Measurements from ENCODE around the gene ZMYND8. TPM values are rescaled to one million over a fixed set of nuclear protein-coding genes. Genes with fewer than 3 reads are reported as not detected.

ZMYND8 gene
- total RNA-seq, 1 donor, result 18.8 TPM

- Histone ChIP-seq H4K20me1 (ENCODE audit: insufficient read depth, low read length) (no peaks in the 10 kb centered on the region), H3K79me2 (ENCODE audit: insufficient read depth, low read length) (no peaks in the 10 kb centered on the region), H3K4me3 (ENCODE audit: insufficient read depth, low read length) (no peak overlapping the region), H3K4me1 (ENCODE audit: insufficient read depth, low read length) (no peaks in the 10 kb centered on the region), H3K36me3 (ENCODE audit: insufficient read depth, low read length) (no peaks in the 10 kb centered on the region), H2AFZ (ENCODE audit: low read length) (no peak overlapping the region), H3K9me3 (ENCODE audit: low read depth, low read length) (no peaks in the 10 kb centered on the region), H3K27me3 (ENCODE audit: insufficient read depth, low read length) (no peaks in the 10 kb centered on the region), H3K27ac (ENCODE audit: low read depth, low read length) (no peak overlapping the region), H3K4me2 (ENCODE audit: insufficient read depth, low read length) (no peak overlapping the region)
- no peak for DNase-seq (ENCODE audit: insufficient read length, low spot score, missing footprints)
- TF ChIP-seq CTCF (IDR thresholded peaks at IDR 0.05; ENCODE audit: extremely low read depth, low read depth, low read length), result no peak
These were observed 195.5 kb downstream of the ZMYND8 start for GRCh38 chr20:47160992-47161391.

DNA sequence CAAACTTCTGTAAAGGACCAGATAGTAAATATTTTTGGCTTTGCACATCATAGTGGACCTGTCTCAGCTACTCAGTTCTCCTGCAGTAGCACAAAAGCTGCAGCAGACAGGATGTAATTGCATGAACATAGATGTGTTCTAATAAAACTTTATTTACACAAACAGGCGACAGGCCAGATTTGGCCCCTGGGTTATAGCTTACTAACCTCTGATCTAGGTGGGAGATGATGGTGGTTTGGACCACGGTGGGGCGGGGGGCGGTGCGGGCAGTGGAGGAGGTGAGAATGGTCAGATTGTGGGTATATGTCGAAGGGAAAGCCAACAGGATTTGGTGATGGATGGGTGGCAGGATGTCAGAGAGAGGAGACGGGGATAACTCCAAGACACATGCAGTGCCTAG is 196.3 kb downstream of the ZMYND8 start:
- no peak overlapping the region for H3K27ac ChIP-seq (ENCODE audit: low read depth, low read length)
- H4K20me1 ChIP-seq (ENCODE audit: insufficient read depth, low read length), result no peaks in the 10 kb centered on the region
- no peaks in the 10 kb centered on the region for H3K4me1 ChIP-seq (ENCODE audit: insufficient read depth, low read length)
- no peaks in the 10 kb centered on the region for H3K36me3 ChIP-seq (ENCODE audit: insufficient read depth, low read length)
- no peak for TF ChIP-seq CTCF (IDR thresholded peaks at IDR 0.05; ENCODE audit: extremely low read depth, low read depth, low read length)
- H3K27me3 ChIP-seq (ENCODE audit: insufficient read depth, low read length), result no peaks in the 10 kb centered on the region
- no peaks in the 10 kb centered on the region for H3K9me3 ChIP-seq (ENCODE audit: low read depth, low read length)
- H3K4me3 ChIP-seq (ENCODE audit: insufficient read depth, low read length), result no peak overlapping the region
- H3K4me2 ChIP-seq (ENCODE audit: insufficient read depth, low read length), result no peak overlapping the region
- no peaks in the 10 kb centered on the region for H3K79me2 ChIP-seq (ENCODE audit: insufficient read depth, low read length)
- no peak for DNase-seq (ENCODE audit: insufficient read length, low spot score, missing footprints)
- no peak overlapping the region for H2AFZ ChIP-seq (ENCODE audit: low read length)

Small RNAs within 50 kb of the gene (small RNA-seq; reads per million reads assigned to genes)
- 4.7 reads per million, percentile 86 among the genes with 10 or more reads in this experiment for gene MIR3616

Other genes with a start within 250 kb of the ZMYND8 start
- 41.5 and 44.5 TPM in 2 replicates for gene NCOA3, start 145.2 kb upstream of the ZMYND8 start, total RNA-seq